Measurements from ENCODE around the gene DPYD.

GRCh38 chr1:97745912-97746311 is 174.9 kb downstream of the DPYD start:
- TF ChIP-seq, protein P1, sequence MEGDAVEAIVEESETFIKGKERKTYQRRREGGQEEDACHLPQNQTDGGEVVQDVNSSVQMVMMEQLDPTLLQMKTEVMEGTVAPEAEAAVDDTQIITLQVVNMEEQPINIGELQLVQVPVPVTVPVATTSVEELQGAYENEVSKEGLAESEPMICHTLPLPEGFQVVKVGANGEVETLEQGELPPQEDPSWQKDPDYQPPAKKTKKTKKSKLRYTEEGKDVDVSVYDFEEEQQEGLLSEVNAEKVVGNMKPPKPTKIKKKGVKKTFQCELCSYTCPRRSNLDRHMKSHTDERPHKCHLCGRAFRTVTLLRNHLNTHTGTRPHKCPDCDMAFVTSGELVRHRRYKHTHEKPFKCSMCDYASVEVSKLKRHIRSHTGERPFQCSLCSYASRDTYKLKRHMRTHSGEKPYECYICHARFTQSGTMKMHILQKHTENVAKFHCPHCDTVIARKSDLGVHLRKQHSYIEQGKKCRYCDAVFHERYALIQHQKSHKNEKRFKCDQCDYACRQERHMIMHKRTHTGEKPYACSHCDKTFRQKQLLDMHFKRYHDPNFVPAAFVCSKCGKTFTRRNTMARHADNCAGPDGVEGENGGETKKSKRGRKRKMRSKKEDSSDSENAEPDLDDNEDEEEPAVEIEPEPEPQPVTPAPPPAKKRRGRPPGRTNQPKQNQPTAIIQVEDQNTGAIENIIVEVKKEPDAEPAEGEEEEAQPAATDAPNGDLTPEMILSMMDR (IDR thresholded peaks at IDR 0.05): no peak
- TF ChIP-seq POLR2A (IDR thresholded peaks at IDR 0.05): no peak
